Measurements from ENCODE around the gene FZR1. TPM values are rescaled to one million over a fixed set of nuclear protein-coding genes. Genes with fewer than 3 reads are reported as not detected.

Gene FZR1
- total and polyA plus RNA-seq, 2 of the 8 experiments (the other 6 are each of a cell fraction or from before 2014, with no cell fraction given) = 21.6 to 35.5 TPM

DNA sequence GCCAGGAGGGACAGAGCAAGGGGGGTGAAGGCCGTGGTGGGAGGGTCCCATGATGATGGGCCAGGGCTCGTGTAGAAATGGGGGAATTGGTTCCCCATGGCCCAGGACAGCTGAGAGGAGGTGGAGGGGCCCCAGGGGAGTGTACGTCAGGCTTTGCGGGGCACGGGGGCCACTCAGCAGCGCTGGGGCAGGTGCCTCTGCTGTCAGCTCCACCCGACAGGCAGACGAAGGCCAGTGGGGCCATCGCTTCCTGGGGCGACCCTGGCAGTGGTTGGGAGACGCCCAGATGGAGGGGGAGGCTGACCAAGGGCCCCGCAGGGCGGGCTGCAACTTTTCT is 31.0 kb downstream of the FZR1 start:
- Histone ChIP-seq H3K23me2 (ENCODE audit: low read depth, low read length) (no peaks in the 10 kb centered on the region), H3K4me1 (replicated peaks in 1 of 4; ENCODE audit: control insufficient read depth in 3 of 4, insufficient read depth in 4 of 4, low read length in 3 of 4) (peaks cover 3 to 11% (median 6%) of the 10 kb centered on the region in 4 experiments; a peak in 6 of 7 replicates), H2AFZ (ENCODE audit: low read length) (no peak overlapping the region), H2BK15ac (ENCODE audit: low read length) (no peak overlapping the region), H2BK120ac (replicated peaks; ENCODE audit: low read depth, low read length) (no peak overlapping the region), H2BK5ac (ENCODE audit: low read depth, low read length) (no peak overlapping the region), H2BK20ac (ENCODE audit: low read length) (no peak overlapping the region), H3K18ac (ENCODE audit: extremely low read depth, low read length) (no peak overlapping the region), H3K9ac (replicated peaks in 1 of 4; ENCODE audit: extremely low read depth in 1 of 4, low read depth in 3 of 4, low read length in 3 of 4) (no peak overlapping the region), H4K8ac (ENCODE audit: extremely low read depth, insufficient read depth, low read length) (no peak overlapping the region), H4K91ac (replicated peaks; ENCODE audit: insufficient read length, low read length) (no peak overlapping the region), H3K4me3 (ENCODE audit: extremely low read depth in 1 of 4, insufficient read depth in 2 of 4, low read depth in 3 of 4, low read length in 4 of 4) (no peak overlapping the region), H4K5ac (ENCODE audit: insufficient read length, low read depth, low read length) (no peak overlapping the region), H2AK5ac (ENCODE audit: low read depth, low read length) (no peak overlapping the region), H3K4ac (replicated peaks; ENCODE audit: insufficient read length, low read depth, low read length) (no peak overlapping the region), H3K14ac (ENCODE audit: insufficient read length) (no peak overlapping the region), H3K79me1 (ENCODE audit: low read depth, low read length) (0 out of 2 replicates have a peak, but pooled peaks cover 2% of the 10 kb centered on the region), H2BK12ac (ENCODE audit: low read depth, low read length) (no peak overlapping the region), H4K20me1 (replicated peaks in 1 of 2; ENCODE audit: control insufficient read depth in 1 of 2, insufficient read depth in 2 of 2, low read length in 2 of 2) (peaks cover 8 to 16% of the 10 kb centered on the region in 2 experiments), H3K4me2 (ENCODE audit: insufficient read depth in 1 of 2, low read depth in 2 of 2, low read length in 2 of 2) (no peak overlapping the region), H3K36me3 (ENCODE audit: control insufficient read depth in 2 of 4, insufficient read depth in 4 of 4, low read length in 3 of 4) (peaks cover 2 to 31% (median 15%) of the 10 kb centered on the region in 4 experiments; a peak in 7 of 8 replicates), H3K9me3 (ENCODE audit: insufficient read depth in 2 of 2, low read depth in 1 of 2, low read length in 1 of 2) (no peaks in the 10 kb centered on the region), H3K79me2 (ENCODE audit: control insufficient read depth in 1 of 2, insufficient read depth in 2 of 2, low read length in 2 of 2) (no peaks in the 10 kb centered on the region), H3K27ac (ENCODE audit: low read depth, low read length) (no peak overlapping the region), H3K56ac (replicated peaks; ENCODE audit: insufficient read length, low read depth, low read length) (no peak overlapping the region), H3K23ac (ENCODE audit: insufficient read length) (no peak overlapping the region), H3K27me3 (replicated peaks in 1 of 4; ENCODE audit: control insufficient read depth in 3 of 4, extremely low read depth in 1 of 4, insufficient read depth in 3 of 4, low read length in 3 of 4) (no peaks in the 10 kb centered on the region)
- ChIA-PET POLR2A (ENCODE audit: partially characterized antibody) (interaction anchor here (0.9 to 4.0 kb wide), 6 partner anchors 9 to 85 kb away, joined by 3 to 30 read pairs (median 5); no protein-coding TSS in a partner anchor), CTCF (ENCODE audit: partially characterized antibody) (interaction anchor here (1.5 to 6.9 kb wide), 4 partner anchors 11 to 82 kb away, joined by 3 to 54 read pairs (median 6); no protein-coding TSS in a partner anchor)
- no peak for DNase-seq (ENCODE audit: low read depth in 1 of 2, low spot score in 2 of 2)
- 90% methylated on average over 12 of the region's 13 CpGs; no CpG with 5 or more reads in 1 of the 2 experiments for WGBS, 2 experiments (ENCODE audit: extremely low coverage in 1 of 2, insufficient coverage in 1 of 2, insufficient read length in 1 of 2, insufficient replicate concordance in 2 of 2, low coverage in 1 of 2, low lambda C conversion rate in 2 of 2, missing lambda C conversion rate in 1 of 2)
- TF ChIP-seq SIRT6 (IDR thresholded peaks at IDR 0.05; ENCODE audit: low read length) (no peak), JUND (IDR thresholded peaks at IDR 0.05; ENCODE audit: low read length) (no peak), POLR2A (IDR thresholded peaks at IDR 0.05; ENCODE audit: control extremely low read depth in 1 of 2, low read depth in 2 of 2, low read length in 2 of 2) (no peak), CHD1 (IDR thresholded peaks at IDR 0.05; ENCODE audit: low read depth, low read length) (no peak)
- no peak for FAIRE-seq
